AG10803 (cell line): ENCODE measurements around the gene HOXD11.
A peak's percentile ranks its signal among the peaks of the same experiment; 100 is the strongest.

Source experiments
- DNase-seq: peaks from one replicate; pipeline ENCODE4 v3.0.0; 2010; ENCODE audit warnings: low read depth
- H3K4me3 ChIP-seq: 2 replicates; pipeline ENCODE4 v1.5.1; 2011; ENCODE audit warnings: mild to moderate bottlenecking, low read length, control low read depth
- CTCF ChIP-seq: conservative IDR thresholded peaks from 2 replicates; pipeline ENCODE4 v1.5.1; 2011; ENCODE audit warnings: mild to moderate bottlenecking, low read length, control low read depth, inconsistent platforms

The HOXD11 gene

GRCh38 chr2:176124947-176125771 lies 18.1 kb downstream of the HOXD11 start:
- no peak for TF ChIP-seq CTCF
- DNase-seq: no peak
- H3K4me3 ChIP-seq: no peak overlapping the region

GRCh38 chr2:176125772-176126054 lies 18.6 kb downstream of the HOXD11 start:
- DNase-seq: no peak
- TF ChIP-seq CTCF: no peak
- H3K4me3 ChIP-seq: no peak overlapping the region

- peak; percentile 75 for TF ChIP-seq CTCF
- peak; percentile 78 for DNase-seq
- H3K4me3 ChIP-seq: peak overlapping the region; percentile 59
These were observed 20.1 kb downstream of the HOXD11 start for GRCh38 chr2:176126929-176127773.

- H3K4me3 ChIP-seq: peak overlapping the region; percentile 59
- no peak for TF ChIP-seq CTCF
- no peak for DNase-seq
These were observed 20.6 kb downstream of the HOXD11 start for GRCh38 chr2:176127774-176128072.

GRCh38 chr2:176128172-176128981 lies 21.3 kb downstream of the HOXD11 start:
- TF ChIP-seq CTCF: no peak
- peak overlapping the region; percentile 59 for H3K4me3 ChIP-seq
- DNase-seq: peak; percentile 49

GRCh38 chr2:176128982-176129796 lies 22.1 kb downstream of the HOXD11 start, which contains the start of gene HOXD8:
HOXD8 (plus strand) TSS chr2:176129705; CDS start chr2:176130367, 662 bp downstream.
- peak within 1 kb of the TSS; percentile 59 for H3K4me3 ChIP-seq
- no peak for TF ChIP-seq CTCF
- peak; percentile 96 for DNase-seq
